Measurements from ENCODE around the gene DNAJC13. TPM values are rescaled to one million over a fixed set of nuclear protein-coding genes. Genes with fewer than 3 reads are reported as not detected.

DNAJC13 gene
- total and polyA plus RNA-seq, 12 donors, result 6.3 to 40.5 (median 30.8) TPM

GRCh38 chr3:132432639-132433038 lies 15.3 kb downstream of the DNAJC13 start:
- 62 to 65% methylated on average over 2 of the region's 2 CpGs for WGBS, 2 donors
- DNase-seq, result no peak
- no peaks in the 10 kb centered on the region for H3K27me3 ChIP-seq
- no peaks in the 10 kb centered on the region for H3K9me3 ChIP-seq
- intact Hi-C loops (cut with DNase I), result no loop called here
- no peak for ATAC-seq
- H3K4me3 ChIP-seq, result no peak overlapping the region
- TF ChIP-seq CTCF (IDR thresholded peaks at IDR 0.05), result no peak
- peaks cover 0 to 29% (median 0%) of the 10 kb centered on the region in 9 donors for H3K36me3 ChIP-seq
- peaks cover 0 to 40% (median 7%) of the 10 kb centered on the region in 9 donors for H3K4me1 ChIP-seq
- no peak overlapping the region for H3K27ac ChIP-seq

GRCh38 chr3:132433121-132433520 lies 15.8 kb downstream of the DNAJC13 start:
- H3K27ac ChIP-seq, result no peak overlapping the region
- no peak overlapping the region for H3K4me3 ChIP-seq
- DNase-seq (no peak), ATAC-seq (no peak)
- peaks cover 0 to 40% (median 7%) of the 10 kb centered on the region in 9 donors for H3K4me1 ChIP-seq
- H3K9me3 ChIP-seq, result no peaks in the 10 kb centered on the region
- H3K27me3 ChIP-seq, result no peaks in the 10 kb centered on the region
- TF ChIP-seq CTCF (IDR thresholded peaks at IDR 0.05), result no peak
- H3K36me3 ChIP-seq, result peaks cover 0 to 29% (median 0%) of the 10 kb centered on the region in 9 donors
- intact Hi-C loops (cut with DNase I), result no loop called here
- 90 to 92% methylated on average over 3 of the region's 3 CpGs for WGBS, 2 donors

- ATAC-seq, result no peak
- Histone ChIP-seq H3K9me3 (no peaks in the 10 kb centered on the region), H3K27me3 (no peaks in the 10 kb centered on the region), H3K27ac (peak overlapping the region in 4 of 10 donors; percentile 4 to 51 (median 30)), H3K36me3 (peaks cover 0 to 32% (median 0%) of the 10 kb centered on the region in 9 donors), H3K4me3 (no peak overlapping the region), H3K4me1 (peaks cover 0 to 45% (median 7%) of the 10 kb centered on the region in 9 donors)
- no peak for DNase-seq
- 68 to 76% methylated on average over 3 of the region's 3 CpGs for WGBS, 2 donors
- no peak for TF ChIP-seq CTCF (IDR thresholded peaks at IDR 0.05)
- intact Hi-C loops (cut with DNase I), result no loop called here
Measured at GRCh38 chr3:132435224-132435910, 18.1 kb downstream of the DNAJC13 start.

GRCh38 chr3:132435911-132436425 lies 18.7 kb downstream of the DNAJC13 start:
- H3K36me3 ChIP-seq, result peaks cover 0 to 32% (median 0%) of the 10 kb centered on the region in 9 donors
- H3K4me3 ChIP-seq, result no peak overlapping the region
- H3K9me3 ChIP-seq, result no peaks in the 10 kb centered on the region
- DNase-seq (no peak), ATAC-seq (peak in 3 of 8 donors; percentile 39 to 46 (median 41))
- 50 to 54% methylated on average over 7 of the region's 7 CpGs for WGBS, 2 donors
- peaks cover 0 to 45% (median 7%) of the 10 kb centered on the region in 9 donors for H3K4me1 ChIP-seq
- intact Hi-C loops (cut with DNase I), result no loop called here
- no peak for TF ChIP-seq CTCF (IDR thresholded peaks at IDR 0.05)
- no peaks in the 10 kb centered on the region for H3K27me3 ChIP-seq
- peak overlapping the region in 4 of 10 donors; percentile 4 to 51 (median 30) for H3K27ac ChIP-seq

Data from heart right ventricle (tissue), 16 donors.